CD4-positive, alpha-beta memory T cell (primary cell): ENCODE data around the gene SSBP2. TPM values are rescaled to one million over a fixed set of nuclear protein-coding genes. Genes with fewer than 3 reads are reported as not detected.
"Not testable (repeated sequence)": the region's sequence is repeated elsewhere in the genome, so short reads cannot be mapped to it uniquely, and the experiment has no call there.

Experiments used
- CTCF ChIA-PET: fragments of 350-600 bp; sonication (Branson Sonifier 250); formaldehyde crosslinking; loops from one replicate; lab custom pipeline; 2021; ENCODE audit warnings: inconsistent platforms; ENCODE audit not compliant: partially characterized antibody; lab: Charles Lee
- POLR2A ChIA-PET: fragments of 350-600 bp; sonication (Branson Sonifier 250); formaldehyde crosslinking; loops from one replicate; lab custom pipeline; 2021; ENCODE audit not compliant: partially characterized antibody; lab: Charles Lee
- DNase-seq, 5 donors: peaks; one replicate each; pipeline versions ENCODE4 v3.0.0 to v3.0.0-alpha.2; 2020 to 2022; ENCODE audit warnings: mixed read lengths in 1 of 5
- H3K27ac ChIP-seq: one replicate; pipeline ENCODE4 v1.7.0; 2013; ENCODE audit warnings: low read depth, low read length
- H3K27me3 ChIP-seq: 2 replicates; pipeline ENCODE4 v1.7.0; 2013; ENCODE audit warnings: mild to moderate bottlenecking, low read length, moderate library complexity; ENCODE audit not compliant: insufficient read depth
- H3K36me3 ChIP-seq: 2 replicates; pipeline ENCODE4 v1.7.0; 2013; ENCODE audit warnings: mild to moderate bottlenecking, low read length, moderate library complexity; ENCODE audit not compliant: insufficient read depth
- H3K4me1 ChIP-seq: 2 replicates; pipeline ENCODE4 v1.7.0; 2013; ENCODE audit warnings: mild to moderate bottlenecking, low read length, moderate library complexity; ENCODE audit not compliant: insufficient read depth
- H3K4me3 ChIP-seq, 2 donors: one replicate each; pipeline ENCODE4 v1.7.0; 2013; ENCODE audit warnings: low read length in 2 of 2, mild to moderate bottlenecking in 1 of 2
- H3K9me3 ChIP-seq, 2 donors: one replicate each; pipeline ENCODE4 v1.7.0; 2013; ENCODE audit warnings: low read length in 2 of 2, control low read depth in 1 of 2; ENCODE audit not compliant: control insufficient read depth in 1 of 2
- H3K27ac Mint-ChIP-seq, 7 donors: one replicate each; pipeline ENCODE4 v1.8.0; 2020 to 2021; ENCODE audit warnings: mixed read lengths in 7 of 7, mild to moderate bottlenecking in 6 of 7, inconsistent platforms in 3 of 7, moderate library complexity in 3 of 7
- H3K27me3 Mint-ChIP-seq, 2 donors: one replicate each; pipeline ENCODE4 v1.8.0; 2020 to 2021; ENCODE audit warnings: mixed read lengths in 2 of 2
- H3K36me3 Mint-ChIP-seq, 2 donors: one replicate each; pipeline ENCODE4 v1.8.0; 2020 to 2021; ENCODE audit warnings: mixed read lengths in 2 of 2, inconsistent platforms in 1 of 2, mild to moderate bottlenecking in 1 of 2
- H3K4me1 Mint-ChIP-seq, 4 donors: one replicate each; pipeline ENCODE4 v1.8.0; 2020 to 2021; ENCODE audit warnings: mixed read lengths in 4 of 4, mild to moderate bottlenecking in 1 of 4
- H3K4me3 Mint-ChIP-seq, 8 donors: one replicate each; pipeline ENCODE4 v1.8.0; 2020 to 2021; ENCODE audit warnings: mixed read lengths in 8 of 8, mild to moderate bottlenecking in 7 of 8, moderate library complexity in 6 of 8, inconsistent platforms in 3 of 8
- H3K9me3 Mint-ChIP-seq, 8 donors: one replicate each; pipeline ENCODE4 v1.8.0; 2020 to 2021; ENCODE audit warnings: mixed read lengths in 8 of 8, mild to moderate bottlenecking in 5 of 8, inconsistent platforms in 3 of 8, moderate library complexity in 1 of 8
- intact Hi-C: fragments of 100-400 bp; cut with micrococcal nuclease; formaldehyde crosslinking; loops from one replicate; pipeline ENCODE4 v1.15.1; 2023
- polyA plus RNA-seq, 2 donors: library from polyadenylated mRNA; unstranded; fragments of 300-500 nt; fragmentation: Illumina TruSeq; gene quantifications; one replicate each; pipeline ENCODE4 v1.2.3, GENCODE V29; 2021
- total RNA-seq, 2 experiments: library from RNA; stranded (reverse); gene quantifications; one replicate each; pipeline ENCODE4 v1.2.3, GENCODE V29; 2021

Gene SSBP2
- total and polyA plus RNA-seq, 4 experiments from 2014 or later = 46.4 to 91.7 (median 58.9) TPM

DNA sequence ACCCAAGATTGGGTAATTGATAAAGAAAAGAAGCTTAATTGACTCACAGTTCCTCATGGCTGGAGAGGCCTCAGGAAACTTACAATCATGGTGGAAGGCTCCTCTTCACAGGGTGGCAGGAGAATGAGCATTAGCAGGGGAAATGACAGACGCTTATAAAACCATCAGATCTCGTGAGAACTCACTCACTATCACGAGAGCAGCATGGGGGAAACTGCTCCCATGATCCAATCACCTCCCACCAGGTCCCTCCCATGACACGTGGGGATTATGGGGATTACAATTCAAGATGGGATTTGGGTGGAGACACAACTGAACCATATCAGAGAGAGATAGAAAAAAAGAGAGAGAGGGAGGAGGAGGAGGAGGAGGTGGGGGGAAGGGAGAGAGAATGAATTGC, 343.1 kb downstream of the SSBP2 start:
- POLR2A ChIA-PET, CTCF ChIA-PET, intact Hi-C loops, H3K27me3 ChIP-seq, H3K4me3 ChIP-seq, DNase-seq, H3K27me3 Mint-ChIP-seq, H3K27ac Mint-ChIP-seq, H3K4me1 ChIP-seq, H3K9me3 ChIP-seq, H3K4me1 Mint-ChIP-seq, H3K4me3 Mint-ChIP-seq, H3K27ac ChIP-seq, H3K36me3 ChIP-seq, H3K9me3 Mint-ChIP-seq: not testable (repeated sequence)
- H3K36me3 Mint-ChIP-seq = peaks cover 5 to 11% of the 10 kb centered on the region in 2 donors

DNA sequence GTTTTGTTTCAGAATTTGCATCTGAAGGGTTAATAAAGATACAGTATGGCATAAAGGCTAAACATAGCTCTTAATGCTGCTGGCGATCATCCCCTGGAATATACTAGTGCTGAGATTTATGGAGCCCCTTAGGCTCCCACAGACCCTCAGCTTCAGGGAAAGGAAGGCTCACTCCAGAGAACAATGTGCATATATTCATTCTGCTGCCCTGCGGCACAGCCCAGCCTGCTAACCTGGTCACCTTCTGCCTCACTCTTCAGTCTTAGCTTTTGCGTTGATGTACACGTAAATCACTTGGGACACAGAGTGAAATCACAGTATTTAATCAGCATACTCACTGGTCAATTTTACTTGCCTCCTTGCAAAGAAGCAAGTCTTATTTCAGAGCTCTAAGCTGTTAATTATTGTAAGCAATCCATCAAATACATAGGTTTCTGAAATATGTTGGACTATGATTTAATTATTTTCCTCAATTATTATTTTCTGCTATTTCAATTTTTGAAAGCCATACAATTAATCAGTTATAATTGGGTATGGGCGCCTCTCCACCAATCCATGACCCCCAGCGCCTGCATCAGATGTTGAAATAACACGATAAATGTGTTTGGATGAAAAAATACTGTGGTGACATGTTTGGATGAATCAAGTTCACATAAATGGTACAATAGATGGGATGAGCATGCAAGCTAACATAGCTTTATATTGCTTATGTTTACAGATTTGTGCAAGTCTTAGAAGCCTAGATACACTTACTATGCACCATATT, 345.6 kb downstream of the SSBP2 start:
- no peaks in the 10 kb centered on the region for H3K36me3 ChIP-seq
- ChIA-PET POLR2A (no interaction called here), CTCF (interaction anchor here (0.6 to 0.9 kb wide), 2 partner anchors 748 to 760 kb away, joined by 3 read pairs; no protein-coding TSS in a partner anchor)
- Mint-ChIP-seq H3K9me3 (peaks cover 0 to 5% (median 0%) of the 10 kb centered on the region in 8 donors), H3K27me3 (peaks cover 2 to 7% of the 10 kb centered on the region in 2 donors), H3K4me1 (no peaks in the 10 kb centered on the region), H3K4me3 (no peak overlapping the region), H3K36me3 (peaks cover 4 to 7% of the 10 kb centered on the region in 2 donors), H3K27ac (no peak overlapping the region)
- no peak overlapping the region for H3K27ac ChIP-seq
- no peak overlapping the region for H3K4me3 ChIP-seq
- H3K27me3 ChIP-seq = peaks cover 3% of the 10 kb centered on the region
- H3K4me1 ChIP-seq = no peaks in the 10 kb centered on the region
- DNase-seq = no peak
- intact Hi-C loops = no loop called here
- H3K9me3 ChIP-seq = no peaks in the 10 kb centered on the region

DNA sequence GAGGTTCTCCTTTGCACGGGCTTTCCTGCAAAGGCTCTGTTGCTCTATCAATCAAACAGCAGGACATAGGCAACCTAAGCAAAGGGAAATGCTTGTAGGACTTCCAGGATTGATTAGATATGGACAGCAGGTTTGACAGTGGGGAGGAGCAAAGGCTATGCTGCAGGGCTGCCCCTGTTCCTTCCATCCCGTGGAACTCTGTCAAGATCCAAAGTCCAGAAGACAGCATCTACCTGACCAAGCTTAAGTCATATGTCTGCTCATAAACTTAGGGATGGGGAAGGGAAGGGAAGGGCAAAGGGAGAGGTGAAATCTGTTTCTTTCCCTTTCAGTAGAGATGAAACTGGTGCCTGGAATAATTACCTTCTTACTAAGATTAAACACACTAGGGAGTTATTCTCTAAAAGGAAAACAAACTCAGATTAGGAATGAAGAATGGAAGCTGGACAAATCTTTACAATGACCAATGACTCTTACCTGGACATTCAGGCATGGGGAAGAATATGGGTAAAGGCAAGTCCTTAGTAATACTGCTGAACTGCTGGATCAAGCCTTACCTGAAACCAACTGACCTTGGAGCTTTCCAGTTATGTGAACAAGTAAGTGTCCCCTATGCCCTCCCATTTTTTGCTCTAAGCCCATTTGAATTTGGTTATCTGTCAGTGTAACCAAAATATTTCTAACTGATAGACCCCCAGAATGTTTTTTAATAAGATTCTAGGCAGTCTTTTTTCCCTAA, 348.5 kb downstream of the SSBP2 start:
- no peak overlapping the region for H3K4me3 Mint-ChIP-seq
- H3K27me3 ChIP-seq = peaks cover 3% of the 10 kb centered on the region
- H3K27ac Mint-ChIP-seq = no peak overlapping the region
- intact Hi-C loops = no loop called here
- H3K36me3 Mint-ChIP-seq = no peaks in the 10 kb centered on the region
- DNase-seq = no peak
- H3K9me3 ChIP-seq = no peaks in the 10 kb centered on the region
- H3K36me3 ChIP-seq = no peaks in the 10 kb centered on the region
- H3K4me1 Mint-ChIP-seq = no peaks in the 10 kb centered on the region
- ChIA-PET POLR2A (no interaction called here), CTCF (no interaction called here)
- peaks cover 9 to 21% of the 10 kb centered on the region in 2 donors for H3K27me3 Mint-ChIP-seq
- no peak overlapping the region for H3K27ac ChIP-seq
- no peaks in the 10 kb centered on the region for H3K4me1 ChIP-seq
- H3K9me3 Mint-ChIP-seq = peaks cover 0 to 5% (median 0%) of the 10 kb centered on the region in 8 donors
- no peak overlapping the region for H3K4me3 ChIP-seq

DNA sequence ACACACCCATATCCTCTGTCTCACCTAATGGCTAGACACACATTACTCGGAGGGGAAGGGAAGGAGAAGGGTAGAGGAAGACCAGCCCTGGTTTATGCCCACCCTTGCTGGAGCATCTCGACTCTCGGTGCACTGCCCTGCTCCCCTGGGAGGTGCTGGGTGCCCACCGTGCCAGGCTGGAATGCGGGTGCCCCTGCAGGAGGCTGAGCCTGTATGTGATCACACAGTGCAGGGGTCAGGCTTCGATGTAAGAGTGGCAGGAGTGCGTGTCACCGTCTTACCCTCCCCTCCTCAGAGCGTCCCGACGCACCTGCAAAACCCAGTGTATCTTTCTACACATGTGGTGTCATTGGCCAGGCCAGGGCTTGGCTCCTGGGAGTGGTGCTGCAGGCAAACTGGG, 349.6 kb downstream of the SSBP2 start:
- intact Hi-C loops = no loop called here
- no peaks in the 10 kb centered on the region for H3K4me1 Mint-ChIP-seq
- H3K27me3 Mint-ChIP-seq = peaks cover 12 to 23% of the 10 kb centered on the region in 2 donors
- CTCF ChIA-PET = interaction anchor here (1.0 kb wide), 1 partner anchor 24 kb away, joined by 3 read pairs; no protein-coding TSS in a partner anchor
- no peak for DNase-seq
- no peaks in the 10 kb centered on the region for H3K4me1 ChIP-seq
- POLR2A ChIA-PET = no interaction called here
- H3K9me3 ChIP-seq = no peaks in the 10 kb centered on the region
- peaks cover 3% of the 10 kb centered on the region for H3K27me3 ChIP-seq
- no peak overlapping the region for H3K4me3 ChIP-seq
- no peak overlapping the region for H3K27ac ChIP-seq
- H3K4me3 Mint-ChIP-seq = no peak overlapping the region
- H3K9me3 Mint-ChIP-seq = peaks cover 0 to 5% (median 0%) of the 10 kb centered on the region in 8 donors
- H3K36me3 ChIP-seq = no peaks in the 10 kb centered on the region
- no peak overlapping the region for H3K27ac Mint-ChIP-seq
- no peaks in the 10 kb centered on the region for H3K36me3 Mint-ChIP-seq

DNA sequence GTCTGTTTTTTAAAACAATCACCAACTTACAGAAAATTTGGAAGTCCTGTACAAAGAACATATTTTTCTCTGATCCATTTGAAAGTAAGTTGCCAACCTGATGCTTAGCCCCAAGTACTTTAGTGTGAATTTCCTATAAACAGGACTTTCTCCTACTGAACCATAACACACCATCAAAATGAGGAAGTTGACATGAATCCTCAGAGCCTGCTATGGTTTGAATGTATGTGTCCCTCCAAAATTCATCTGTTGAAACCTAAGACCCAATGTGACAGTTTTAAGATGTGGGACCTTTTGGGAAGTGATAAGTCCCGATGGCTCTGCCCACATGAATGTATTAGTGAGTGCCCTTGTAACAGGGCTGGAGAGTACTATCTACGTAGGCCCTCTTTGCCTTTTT, 350.5 kb downstream of the SSBP2 start:
- Mint-ChIP-seq H3K4me1 (peaks cover 0 to 2% (median 0%) of the 10 kb centered on the region in 4 donors), H3K4me3 (no peak overlapping the region), H3K36me3 (no peaks in the 10 kb centered on the region), H3K27me3 (peaks cover 18 to 28% of the 10 kb centered on the region in 2 donors), H3K9me3 (peaks cover 0 to 6% (median 2%) of the 10 kb centered on the region in 8 donors), H3K27ac (no peak overlapping the region)
- peaks cover 3% of the 10 kb centered on the region for H3K27me3 ChIP-seq
- H3K4me3 ChIP-seq = no peak overlapping the region
- no peak for DNase-seq
- H3K9me3 ChIP-seq = no peaks in the 10 kb centered on the region
- intact Hi-C loops = no loop called here
- no peaks in the 10 kb centered on the region for H3K36me3 ChIP-seq
- ChIA-PET POLR2A (no interaction called here), CTCF (interaction anchor here (1.0 kb wide), 1 partner anchor 25 kb away, joined by 3 read pairs; no protein-coding TSS in a partner anchor)
- no peaks in the 10 kb centered on the region for H3K4me1 ChIP-seq
- H3K27ac ChIP-seq = no peak overlapping the region

DNA sequence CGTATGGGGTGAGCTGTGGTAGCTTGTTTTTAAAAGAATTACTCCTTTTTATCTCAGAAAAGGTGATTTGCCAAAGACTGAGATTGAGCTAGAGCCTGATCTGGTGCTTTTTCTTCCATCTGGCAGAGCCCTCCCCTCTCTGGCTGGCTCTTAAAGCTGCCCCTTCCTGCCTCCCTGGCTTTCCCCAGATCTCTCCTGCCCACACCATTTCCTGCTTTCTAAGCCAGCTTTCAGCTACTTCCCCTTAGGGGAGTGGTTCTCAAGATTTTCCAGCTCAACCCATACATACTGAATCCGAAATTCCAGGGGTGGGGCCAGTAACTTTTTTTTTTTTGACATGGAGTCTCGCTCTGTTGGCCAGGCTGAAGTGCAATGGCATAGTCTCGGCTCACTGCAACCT, 352.2 kb downstream of the SSBP2 start:
- Histone ChIP-seq H3K36me3 (no peaks in the 10 kb centered on the region), H3K9me3 (no peaks in the 10 kb centered on the region), H3K27ac (no peak overlapping the region), H3K4me1 (peaks cover under 1% of the 10 kb centered on the region), H3K4me3 (no peak overlapping the region), H3K27me3 (peaks cover 3% of the 10 kb centered on the region)
- peaks cover 0 to 4% (median 1%) of the 10 kb centered on the region in 4 donors for H3K4me1 Mint-ChIP-seq
- no peak for DNase-seq
- intact Hi-C loops = no loop called here
- H3K4me3 Mint-ChIP-seq = no peak overlapping the region
- peaks cover 0 to 11% (median 6%) of the 10 kb centered on the region in 8 donors for H3K9me3 Mint-ChIP-seq
- POLR2A ChIA-PET = no interaction called here
- no peak overlapping the region for H3K27ac Mint-ChIP-seq
- H3K36me3 Mint-ChIP-seq = no peaks in the 10 kb centered on the region
- peaks cover 24 to 39% of the 10 kb centered on the region in 2 donors for H3K27me3 Mint-ChIP-seq
- CTCF ChIA-PET = no interaction called here

DNA sequence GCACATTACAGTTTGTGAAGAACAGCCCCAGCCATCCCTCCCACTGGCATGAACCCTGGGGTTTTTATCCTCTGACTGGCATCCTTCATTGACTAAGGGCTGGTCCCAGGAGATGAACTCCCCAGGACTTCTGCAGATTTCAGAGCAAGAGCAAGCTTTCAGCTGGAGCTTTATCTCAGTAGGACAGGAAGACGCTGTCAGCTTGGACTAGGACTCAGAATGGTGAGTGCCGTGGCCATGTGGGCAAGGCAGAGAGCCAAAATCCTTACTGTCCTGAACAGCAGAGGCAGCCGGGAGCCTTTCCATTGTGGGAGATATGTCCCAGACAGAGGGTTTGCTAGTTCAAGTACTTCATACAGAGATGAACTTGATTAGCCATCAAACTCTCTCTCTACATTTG, 353.7 kb downstream of the SSBP2 start:
- POLR2A ChIA-PET = no interaction called here
- Histone ChIP-seq H3K9me3 (no peaks in the 10 kb centered on the region), H3K27me3 (peaks cover 3% of the 10 kb centered on the region), H3K4me1 (peaks cover 4% of the 10 kb centered on the region), H3K36me3 (no peaks in the 10 kb centered on the region), H3K27ac (no peak overlapping the region), H3K4me3 (no peak overlapping the region)
- Mint-ChIP-seq H3K4me1 (peaks cover 0 to 4% (median 2%) of the 10 kb centered on the region in 4 donors), H3K27me3 (peaks cover 32 to 49% of the 10 kb centered on the region in 2 donors), H3K36me3 (no peaks in the 10 kb centered on the region), H3K9me3 (peaks cover 0 to 10% (median 6%) of the 10 kb centered on the region in 8 donors), H3K27ac (no peak overlapping the region), H3K4me3 (no peak overlapping the region)
- CTCF ChIA-PET = no interaction called here
- intact Hi-C loops = no loop called here
- DNase-seq = no peak
